Activated CD4-positive, alpha-beta T cell treated with anti-CD3 and anti-CD28 coated beads, Interleukin-2, amount 50 U/mL, for 24 hours (primary cell): ENCODE measurements around the gene POLQ.
"Not testable (repeated sequence)": the region's sequence is repeated elsewhere in the genome, so short reads cannot be mapped to it uniquely, and the experiment has no call there.

Experiments
- DNase-seq, 2 donors: peaks; one replicate each; pipeline ENCODE4 v3.0.0-alpha.2; 2020; ENCODE audit warnings: low read depth in 1 of 2, low spot score in 1 of 2

The POLQ gene

GRCh38 chr3:121545574-121546455 is at the start of gene POLQ:
Gene POLQ (minus strand): TSS chr3:121545988. CDS start chr3:121545877, 111 bp downstream.
- peak; percentile 62 to 86 for DNase-seq

GRCh38 chr3:121594850-121595249 is 49.1 kb upstream of the POLQ start:
- DNase-seq, result no peak

GRCh38 chr3:121593806-121594205 is 48.0 kb upstream of the POLQ start:
- DNase-seq, result not testable (repeated sequence)

- no peak for DNase-seq
These were observed 47.3 kb upstream of the POLQ start, which contains the start of gene FBXO40 for GRCh38 chr3:121592856-121593702. Gene FBXO40 (plus strand): TSS chr3:121593379. CDS start chr3:121620576, 27,197 bp downstream.

- DNase-seq, result no peak
These were observed 38.6 kb upstream of the POLQ start for GRCh38 chr3:121584418-121584817.

- DNase-seq, result no peak
These were observed 35.9 kb upstream of the POLQ start for GRCh38 chr3:121581691-121582090.

GRCh38 chr3:121574449-121574848 is 28.7 kb upstream of the POLQ start:
- no peak for DNase-seq

- no peak for DNase-seq
These were observed 21.9 kb upstream of the POLQ start, which contains the start of gene ARGFX for GRCh38 chr3:121567649-121568048. Gene ARGFX (plus strand): TSS chr3:121567949. CDS start chr3:121570714, 2,765 bp downstream.

- no peak for DNase-seq
These were observed 21.0 kb upstream of the POLQ start for GRCh38 chr3:121566773-121567172.

- no peak for DNase-seq
These were observed 16.4 kb upstream of the POLQ start for GRCh38 chr3:121562148-121562547.

- DNase-seq, result no peak
These were observed 11.7 kb upstream of the POLQ start for GRCh38 chr3:121557426-121557934.

- DNase-seq, result no peak
These were observed 7.0 kb upstream of the POLQ start for GRCh38 chr3:121552797-121553196.

- no peak for DNase-seq
These were observed 6.6 kb upstream of the POLQ start for GRCh38 chr3:121552379-121552778.

GRCh38 chr3:121545049-121545573 is 677 bp downstream of the POLQ start:
- no peak for DNase-seq

GRCh38 chr3:121542924-121543323 is 2.9 kb downstream of the POLQ start:
- DNase-seq, result no peak

- DNase-seq, result no peak
These were observed 14.5 kb downstream of the POLQ start for GRCh38 chr3:121531269-121531668.

- no peak for DNase-seq
These were observed 16.5 kb downstream of the POLQ start for GRCh38 chr3:121529308-121529707.

GRCh38 chr3:121520510-121520909 is 25.3 kb downstream of the POLQ start:
- DNase-seq, result no peak

- DNase-seq, result no peak
These were observed 27.7 kb downstream of the POLQ start for GRCh38 chr3:121517953-121518655.

GRCh38 chr3:121515862-121516261 is 29.9 kb downstream of the POLQ start:
- no peak for DNase-seq

GRCh38 chr3:121515313-121515712 is 30.5 kb downstream of the POLQ start:
- DNase-seq, result no peak
